OCI-LY1 (cell line): ENCODE measurements around the gene STARD3NL.

Experiments
- H2AFZ ChIP-seq: fragments of 200-600 bp; sonication (generic), shearing (Covaris generic); 2 replicates; pipeline ENCODE4 v1.6.0; 2014; ENCODE audit warnings: antibody characterized with exemption, mild to moderate bottlenecking, low read length
- H3F3A ChIP-seq: fragments of 200-600 bp; sonication (generic), shearing (Covaris generic); 2 replicates; pipeline ENCODE4 v1.6.0; 2014; ENCODE audit warnings: mild to moderate bottlenecking, antibody characterized with exemption, low read length, moderate library complexity; ENCODE audit not compliant: insufficient read depth
- H3K27ac ChIP-seq: fragments of 200-600 bp; sonication (generic); 2 replicates; pipeline ENCODE4 v1.5.1; 2014; ENCODE audit warnings: low read length, mixed run types, mild to moderate bottlenecking, low read depth; ENCODE audit not compliant: poor library complexity, severe bottlenecking
- H3K27me3 ChIP-seq: fragments of 200-600 bp; sonication (generic); 2 replicates; pipeline ENCODE4 v1.6.0; 2014; ENCODE audit warnings: antibody characterized with exemption, mild to moderate bottlenecking, low read length, moderate library complexity; ENCODE audit not compliant: insufficient read depth
- H3K36me3 ChIP-seq: fragments of 200-600 bp; sonication (generic); 2 replicates; pipeline ENCODE4 v1.6.1; 2014; ENCODE audit warnings: mild to moderate bottlenecking, antibody characterized with exemption, low read length, moderate library complexity, mixed read lengths; ENCODE audit not compliant: insufficient read depth
- H3K4me1 ChIP-seq: fragments of 200-600 bp; sonication (generic); 2 replicates; pipeline ENCODE4 v1.5.1; 2014; ENCODE audit warnings: mild to moderate bottlenecking, low read length, moderate library complexity; ENCODE audit not compliant: insufficient read depth, severe bottlenecking
- H3K4me2 ChIP-seq: fragments of 200-600 bp; sonication (generic), shearing (Covaris generic); 2 replicates; pipeline ENCODE4 v1.6.1; 2014; ENCODE audit warnings: low read length
- H3K4me3 ChIP-seq: fragments of 200-600 bp; sonication (generic); 2 replicates; pipeline ENCODE4 v1.5.1; 2014; ENCODE audit warnings: low read length, low read depth, mild to moderate bottlenecking, mixed read lengths; ENCODE audit not compliant: poor library complexity, severe bottlenecking
- H3K79me2 ChIP-seq: fragments of 200-600 bp; shearing (Covaris generic); 2 replicates; pipeline ENCODE4 v1.6.1; 2016; ENCODE audit warnings: mixed run types, low read length, mixed read lengths; ENCODE audit not compliant: insufficient read depth
- H3K9ac ChIP-seq: fragments of 200-600 bp; sonication (generic), shearing (Covaris generic); 2 replicates; pipeline ENCODE4 v1.6.1; 2014; ENCODE audit warnings: mild to moderate bottlenecking, low read length, mixed read lengths
- H3K9me2 ChIP-seq: fragments of 200-600 bp; sonication (generic), shearing (Covaris generic); 2 replicates; pipeline ENCODE4 v1.6.1; 2014; ENCODE audit warnings: low read depth, mild to moderate bottlenecking, low read length, mixed read lengths
- H3K9me3 ChIP-seq: fragments of 200-600 bp; shearing (Covaris generic); 2 replicates; pipeline ENCODE4 v1.6.1; 2014; ENCODE audit warnings: low read length, mixed read lengths
- H4K20me1 ChIP-seq: fragments of 200-600 bp; sonication (generic), shearing (Covaris generic); 2 replicates; pipeline ENCODE4 v1.6.0; 2016; ENCODE audit warnings: mild to moderate bottlenecking, low read length; ENCODE audit not compliant: insufficient read depth
- EZH2 ChIP-seq: fragments of 200-600 bp; sonication (generic), shearing (Covaris generic); IDR thresholded peaks from 2 replicates; pipeline ENCODE4 v1.8.0; 2017; ENCODE audit warnings: borderline replicate concordance, mixed run types, mild to moderate bottlenecking, antibody characterized with exemption, low read length, moderate library complexity, mixed read lengths
- TF ChIP-seq, protein P1 (sequence below): fragments of 200-600 bp; sonication (generic), shearing (Covaris generic); IDR thresholded peaks from 2 replicates; pipeline ENCODE4 v1.5.1; 2017; ENCODE audit warnings: mild to moderate bottlenecking, antibody characterized with exemption, low read length, moderate library complexity, mixed read lengths

The STARD3NL gene

DNA sequence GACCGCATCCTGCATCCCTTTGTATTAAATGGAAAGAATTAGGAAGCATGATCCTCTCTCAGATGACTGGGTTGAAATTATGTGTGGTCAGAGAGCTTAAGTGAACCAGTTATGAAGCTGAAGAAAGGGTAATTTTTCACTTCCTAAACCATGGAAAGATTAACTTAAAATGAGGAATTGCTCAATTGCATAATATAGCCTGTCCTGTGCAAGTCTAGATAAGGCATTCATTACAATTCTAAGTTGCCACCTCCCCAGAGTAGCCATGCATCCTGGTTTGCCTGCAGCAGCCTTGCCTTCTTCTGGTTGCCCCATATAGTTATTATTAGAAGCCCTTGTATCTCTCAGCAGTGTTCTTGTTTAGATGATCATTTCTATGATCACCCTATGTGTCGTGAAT, 45.3 kb downstream of the STARD3NL start:
- no peak overlapping the region for H3K27ac ChIP-seq
- H3K4me1 ChIP-seq: no peaks in the 10 kb centered on the region
- no peak overlapping the region for H3K4me2 ChIP-seq
- TF ChIP-seq, protein P1, sequence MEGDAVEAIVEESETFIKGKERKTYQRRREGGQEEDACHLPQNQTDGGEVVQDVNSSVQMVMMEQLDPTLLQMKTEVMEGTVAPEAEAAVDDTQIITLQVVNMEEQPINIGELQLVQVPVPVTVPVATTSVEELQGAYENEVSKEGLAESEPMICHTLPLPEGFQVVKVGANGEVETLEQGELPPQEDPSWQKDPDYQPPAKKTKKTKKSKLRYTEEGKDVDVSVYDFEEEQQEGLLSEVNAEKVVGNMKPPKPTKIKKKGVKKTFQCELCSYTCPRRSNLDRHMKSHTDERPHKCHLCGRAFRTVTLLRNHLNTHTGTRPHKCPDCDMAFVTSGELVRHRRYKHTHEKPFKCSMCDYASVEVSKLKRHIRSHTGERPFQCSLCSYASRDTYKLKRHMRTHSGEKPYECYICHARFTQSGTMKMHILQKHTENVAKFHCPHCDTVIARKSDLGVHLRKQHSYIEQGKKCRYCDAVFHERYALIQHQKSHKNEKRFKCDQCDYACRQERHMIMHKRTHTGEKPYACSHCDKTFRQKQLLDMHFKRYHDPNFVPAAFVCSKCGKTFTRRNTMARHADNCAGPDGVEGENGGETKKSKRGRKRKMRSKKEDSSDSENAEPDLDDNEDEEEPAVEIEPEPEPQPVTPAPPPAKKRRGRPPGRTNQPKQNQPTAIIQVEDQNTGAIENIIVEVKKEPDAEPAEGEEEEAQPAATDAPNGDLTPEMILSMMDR: no peak
- TF ChIP-seq EZH2: no peak
- H3K79me2 ChIP-seq: no peaks in the 10 kb centered on the region
- no peaks in the 10 kb centered on the region for H3K9me3 ChIP-seq
- H3K36me3 ChIP-seq: peaks cover 18% of the 10 kb centered on the region; the same call in 1 of the 2 replicates
- no peak overlapping the region for H3K4me3 ChIP-seq
- H3K9me2 ChIP-seq: no peaks in the 10 kb centered on the region
- H3K27me3 ChIP-seq: no peaks in the 10 kb centered on the region
- H2AFZ ChIP-seq: no peak overlapping the region
- H4K20me1 ChIP-seq: no peaks in the 10 kb centered on the region
- no peak overlapping the region for H3K9ac ChIP-seq
- no peaks in the 10 kb centered on the region for H3F3A ChIP-seq

DNA sequence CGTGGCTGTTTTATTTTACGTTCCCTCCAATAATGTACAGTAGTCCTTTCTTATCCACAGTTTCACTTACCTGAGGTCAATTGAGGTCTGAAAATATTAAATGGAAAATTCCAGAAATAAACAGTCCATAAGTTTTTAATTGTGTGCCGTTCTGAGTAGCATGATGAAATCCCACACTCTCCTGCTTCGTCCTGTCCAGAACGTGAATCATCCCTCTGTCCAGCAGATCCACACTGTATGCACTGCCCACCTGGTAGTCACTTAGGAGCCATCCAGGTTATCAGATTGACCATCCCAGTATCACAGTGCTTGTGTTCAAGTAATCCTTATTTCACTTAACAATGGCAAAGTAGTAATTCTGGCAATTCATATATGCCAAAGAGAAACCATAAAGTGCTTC, 46.3 kb downstream of the STARD3NL start:
- peaks cover 21% of the 10 kb centered on the region for H3K36me3 ChIP-seq
- no peak overlapping the region for H3K27ac ChIP-seq
- no peak overlapping the region for H3K4me2 ChIP-seq
- no peaks in the 10 kb centered on the region for H3K27me3 ChIP-seq
- no peak overlapping the region for H3K4me3 ChIP-seq
- no peaks in the 10 kb centered on the region for H3F3A ChIP-seq
- H3K9ac ChIP-seq: no peak overlapping the region
- H3K4me1 ChIP-seq: no peaks in the 10 kb centered on the region
- no peaks in the 10 kb centered on the region for H3K9me2 ChIP-seq
- H2AFZ ChIP-seq: no peak overlapping the region
- no peaks in the 10 kb centered on the region for H3K79me2 ChIP-seq
- no peaks in the 10 kb centered on the region for H3K9me3 ChIP-seq
- no peaks in the 10 kb centered on the region for H4K20me1 ChIP-seq
- TF ChIP-seq, protein P1: no peak
- no peak for TF ChIP-seq EZH2

GRCh38 chr7:38229386-38229785, 51.3 kb downstream of the STARD3NL start:
- Histone ChIP-seq H3K27me3 (no peaks in the 10 kb centered on the region), H3K9me3 (no peaks in the 10 kb centered on the region), H3K4me1 (peaks cover 15% of the 10 kb centered on the region), H3K4me3 (no peak overlapping the region), H3K9me2 (no peaks in the 10 kb centered on the region), H3F3A (no peaks in the 10 kb centered on the region), H3K36me3 (peaks cover 12% of the 10 kb centered on the region), H3K4me2 (no peak overlapping the region), H2AFZ (no peak overlapping the region), H4K20me1 (no peaks in the 10 kb centered on the region), H3K79me2 (no peaks in the 10 kb centered on the region), H3K9ac (no peak overlapping the region), H3K27ac (no peak overlapping the region)
- no peak for TF ChIP-seq EZH2

DNA sequence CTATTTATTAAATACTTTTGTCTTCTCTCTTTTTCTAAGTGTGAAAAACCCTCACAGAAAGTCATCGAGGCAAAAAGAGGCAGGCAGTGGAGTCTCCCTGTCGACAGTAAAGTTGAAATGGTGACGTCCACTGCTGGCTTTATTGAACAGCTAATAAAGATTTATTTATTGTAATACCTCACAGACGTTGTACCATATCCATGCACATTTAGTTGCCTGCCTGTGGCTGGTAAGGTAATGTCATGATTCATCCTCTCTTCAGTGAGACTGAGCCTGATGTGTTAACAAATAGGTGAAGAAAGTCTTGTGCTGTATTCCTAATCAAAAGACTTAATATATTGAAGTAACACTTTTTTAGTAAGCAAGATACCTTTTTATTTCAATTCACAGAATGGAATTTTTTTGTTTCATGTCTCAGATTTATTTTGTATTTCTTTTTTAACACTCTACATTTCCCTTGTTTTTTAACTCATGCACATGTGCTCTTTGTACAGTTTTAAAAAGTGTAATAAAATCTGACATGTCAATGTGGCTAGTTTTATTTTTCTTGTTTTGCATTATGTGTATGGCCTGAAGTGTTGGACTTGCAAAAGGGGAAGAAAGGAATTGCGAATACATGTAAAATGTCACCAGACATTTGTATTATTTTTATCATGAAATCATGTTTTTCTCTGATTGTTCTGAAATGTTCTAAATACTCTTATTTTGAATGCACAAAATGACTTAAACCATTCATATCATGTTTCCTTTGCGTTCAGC, 52.0 kb downstream of the STARD3NL start:
- no peak overlapping the region for H3K4me2 ChIP-seq
- no peak overlapping the region for H3K4me3 ChIP-seq
- H3K36me3 ChIP-seq: peaks cover 12% of the 10 kb centered on the region
- H3K9me3 ChIP-seq: no peaks in the 10 kb centered on the region
- H3K79me2 ChIP-seq: no peaks in the 10 kb centered on the region
- no peaks in the 10 kb centered on the region for H3K27me3 ChIP-seq
- H2AFZ ChIP-seq: no peak overlapping the region
- TF ChIP-seq EZH2: no peak
- TF ChIP-seq, protein P1: no peak
- H4K20me1 ChIP-seq: no peaks in the 10 kb centered on the region
- H3K4me1 ChIP-seq: peaks cover 15% of the 10 kb centered on the region
- no peak overlapping the region for H3K27ac ChIP-seq
- no peak overlapping the region for H3K9ac ChIP-seq
- H3F3A ChIP-seq: no peaks in the 10 kb centered on the region
- H3K9me2 ChIP-seq: no peaks in the 10 kb centered on the region
